IPS-15b (cell line): ENCODE data around the gene IRX2.

Source experiments
- H3K27me3 ChIP-seq: one replicate; pipeline ENCODE4 v1.6.1; 2013; ENCODE audit warnings: low read length; ENCODE audit not compliant: control insufficient read depth, insufficient read depth
- H3K36me3 ChIP-seq: one replicate; pipeline ENCODE4 v1.6.1; 2013; ENCODE audit warnings: low read length; ENCODE audit not compliant: control insufficient read depth, insufficient read depth
- H3K4me1 ChIP-seq: one replicate; pipeline ENCODE4 v1.6.1; 2013; ENCODE audit warnings: mild to moderate bottlenecking, low read length; ENCODE audit not compliant: control insufficient read depth, insufficient read depth
- H3K4me3 ChIP-seq: one replicate; pipeline ENCODE4 v1.5.1; 2013; ENCODE audit warnings: low read depth, low read length
- H3K9ac ChIP-seq: one replicate; pipeline ENCODE4 v1.6.1; 2013; ENCODE audit warnings: low read depth, mild to moderate bottlenecking, low read length
- H3K9me3 ChIP-seq: one replicate; pipeline ENCODE4 v1.6.1; 2013; ENCODE audit warnings: mild to moderate bottlenecking, low read length; ENCODE audit not compliant: control insufficient read depth, insufficient read depth

The IRX2 gene

GRCh38 chr5:2747363-2748162 lies 3.9 kb downstream of the IRX2 start:
- peaks cover 8% of the 10 kb centered on the region for H3K4me1 ChIP-seq
- peak overlapping the region; percentile 32 for H3K4me3 ChIP-seq
- H3K36me3 ChIP-seq, result peaks cover 27% of the 10 kb centered on the region
- peaks cover 24% of the 10 kb centered on the region for H3K27me3 ChIP-seq
- no peak overlapping the region for H3K9ac ChIP-seq
- no peaks in the 10 kb centered on the region for H3K9me3 ChIP-seq

GRCh38 chr5:2746561-2747032 lies 4.9 kb downstream of the IRX2 start:
- no peak overlapping the region for H3K4me3 ChIP-seq
- H3K4me1 ChIP-seq, result peaks cover 8% of the 10 kb centered on the region
- no peaks in the 10 kb centered on the region for H3K9me3 ChIP-seq
- no peak overlapping the region for H3K9ac ChIP-seq
- H3K36me3 ChIP-seq, result peaks cover 27% of the 10 kb centered on the region
- H3K27me3 ChIP-seq, result peaks cover 30% of the 10 kb centered on the region

- no peak overlapping the region for H3K4me3 ChIP-seq
- H3K9ac ChIP-seq, result no peak overlapping the region
- peaks cover 49% of the 10 kb centered on the region for H3K27me3 ChIP-seq
- H3K36me3 ChIP-seq, result peaks cover 26% of the 10 kb centered on the region
- peaks cover 8% of the 10 kb centered on the region for H3K4me1 ChIP-seq
- H3K9me3 ChIP-seq, result no peaks in the 10 kb centered on the region
These were observed 7.0 kb downstream of the IRX2 start for GRCh38 chr5:2744485-2744884.

- Histone ChIP-seq H3K9me3 (no peaks in the 10 kb centered on the region), H3K36me3 (peaks cover 13% of the 10 kb centered on the region), H3K27me3 (peaks cover 62% of the 10 kb centered on the region), H3K4me1 (peaks cover 8% of the 10 kb centered on the region), H3K4me3 (no peak overlapping the region), H3K9ac (no peak overlapping the region)
These were observed 8.4 kb downstream of the IRX2 start for GRCh38 chr5:2742921-2743679.

GRCh38 chr5:2741956-2742355 lies 9.5 kb downstream of the IRX2 start:
- Histone ChIP-seq H3K4me1 (peaks cover 10% of the 10 kb centered on the region), H3K9ac (no peak overlapping the region), H3K27me3 (peaks cover 73% of the 10 kb centered on the region), H3K36me3 (peaks cover 4% of the 10 kb centered on the region), H3K9me3 (no peaks in the 10 kb centered on the region), H3K4me3 (no peak overlapping the region)

- Histone ChIP-seq H3K27me3 (peaks cover 75% of the 10 kb centered on the region), H3K4me3 (peak overlapping the region; percentile 39), H3K9ac (no peak overlapping the region), H3K9me3 (no peaks in the 10 kb centered on the region), H3K4me1 (peaks cover 7% of the 10 kb centered on the region), H3K36me3 (no peaks in the 10 kb centered on the region)
These were observed 10.5 kb downstream of the IRX2 start for GRCh38 chr5:2740876-2741555.

- Histone ChIP-seq H3K4me1 (peaks cover 7% of the 10 kb centered on the region), H3K9ac (no peak overlapping the region), H3K9me3 (no peaks in the 10 kb centered on the region), H3K27me3 (peaks cover 75% of the 10 kb centered on the region), H3K36me3 (no peaks in the 10 kb centered on the region), H3K4me3 (peak overlapping the region; percentile 39)
These were observed 11.2 kb downstream of the IRX2 start for GRCh38 chr5:2740051-2740875.

- Histone ChIP-seq H3K36me3 (no peaks in the 10 kb centered on the region), H3K27me3 (peaks cover 70% of the 10 kb centered on the region), H3K4me1 (peaks cover 6% of the 10 kb centered on the region), H3K9me3 (no peaks in the 10 kb centered on the region), H3K4me3 (peak overlapping the region; percentile 39), H3K9ac (no peak overlapping the region)
These were observed 12.0 kb downstream of the IRX2 start for GRCh38 chr5:2739360-2740050.

- H3K4me1 ChIP-seq, result peaks cover 2% of the 10 kb centered on the region
- H3K4me3 ChIP-seq, result peak overlapping the region; percentile 39
- peaks cover 68% of the 10 kb centered on the region for H3K27me3 ChIP-seq
- H3K9me3 ChIP-seq, result no peaks in the 10 kb centered on the region
- H3K9ac ChIP-seq, result no peak overlapping the region
- H3K36me3 ChIP-seq, result no peaks in the 10 kb centered on the region
These were observed 12.6 kb downstream of the IRX2 start for GRCh38 chr5:2738700-2739359.

GRCh38 chr5:2738156-2738699 lies 13.2 kb downstream of the IRX2 start:
- Histone ChIP-seq H3K36me3 (no peaks in the 10 kb centered on the region), H3K9me3 (no peaks in the 10 kb centered on the region), H3K4me1 (peaks cover 2% of the 10 kb centered on the region), H3K27me3 (peaks cover 64% of the 10 kb centered on the region), H3K9ac (no peak overlapping the region), H3K4me3 (peak overlapping the region; percentile 39)
